ENCODE results near the gene ABAT. TPM values are rescaled to one million over a fixed set of nuclear protein-coding genes. Genes with fewer than 3 reads are reported as not detected.
"Not testable (repeated sequence)": the region's sequence is repeated elsewhere in the genome, so short reads cannot be mapped to it uniquely, and the experiment has no call there.

Gene ABAT
- total RNA-seq, 2 donors from 2014 or later = 9.2 to 24.2 TPM

DNA sequence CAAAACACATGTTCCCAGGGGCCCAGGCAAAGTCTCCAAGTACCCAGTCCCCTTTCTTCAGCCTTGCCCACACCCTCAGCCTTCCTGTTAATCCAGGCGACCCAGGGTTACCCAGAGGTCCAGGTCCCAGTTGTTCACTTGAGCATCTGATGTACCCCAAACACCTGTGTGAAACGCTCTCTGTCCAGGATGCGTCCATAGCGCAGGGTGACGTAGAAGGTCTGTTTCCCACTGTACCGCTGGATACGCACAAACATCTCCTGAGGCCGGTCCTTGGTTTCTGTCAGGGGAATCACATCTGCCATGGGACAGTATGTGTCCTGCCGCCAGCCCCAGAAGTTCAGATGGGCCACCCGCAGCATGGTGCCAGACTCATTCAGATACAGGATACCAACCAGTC, 121.4 kb downstream of the ABAT start:
- DNase-seq (no peak), ATAC-seq (no peak)
- intact Hi-C loops (cut with DNase I, micrococcal nuclease) = loop anchor here in 1 of 2 donors (10.0 kb wide), 2 partner anchors 121 to 221 kb away; partner anchors contain the start of gene ABAT

GRCh38 chr16:8796469-8797363, 122.3 kb downstream of the ABAT start:
- ATAC-seq (no peak), DNase-seq (no peak)
- intact Hi-C loops (cut with DNase I, micrococcal nuclease) = loop anchor here in 1 of 2 donors (10.0 kb wide), 2 partner anchors 122 to 222 kb away; partner anchors contain the start of gene ABAT

GRCh38 chr16:8797364-8798173, 123.2 kb downstream of the ABAT start, which contains the start of the genes PMM2 and TMEM186:
PMM2 (plus strand) TSS chr16:8797839; CDS start chr16:8797883, 44 bp downstream.
TMEM186 (minus strand) TSS chr16:8797639; CDS start chr16:8797614, 25 bp downstream.
- ATAC-seq (peak; percentile 92), DNase-seq (peak; percentile 96 to 98)
- intact Hi-C loops (cut with DNase I, micrococcal nuclease) = loop anchor here in 1 of 2 donors (10.0 kb wide), 2 partner anchors 123 to 223 kb away; partner anchors contain the start of gene ABAT

DNA sequence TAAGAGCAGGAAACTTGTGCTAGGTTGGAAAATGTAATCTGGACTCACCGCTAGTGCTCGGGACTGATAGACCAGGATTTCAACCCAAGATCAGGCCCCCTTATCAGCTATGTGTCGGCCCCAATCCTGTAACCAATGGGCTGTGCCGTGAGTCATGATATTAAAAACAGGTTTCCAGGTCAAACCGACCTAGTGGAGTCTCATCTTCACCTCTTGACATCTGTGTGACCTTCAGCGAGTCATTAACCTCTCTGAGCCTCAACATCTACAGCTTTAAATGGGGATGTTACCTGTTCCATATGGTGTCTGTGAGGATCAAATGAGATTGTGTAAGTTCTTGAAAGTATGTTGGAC, 123.7 kb downstream of the ABAT start:
- intact Hi-C loops (cut with DNase I, micrococcal nuclease) = loop anchor here in 1 of 2 donors (10.0 kb wide), 2 partner anchors 123 to 223 kb away; partner anchors contain the start of gene ABAT
- DNase-seq (no peak), ATAC-seq (peak; percentile 3)

- peak in 1 of 2 donors; percentile 26 for DNase-seq
Observed at GRCh38 chr16:8798535-8799157, 124.2 kb downstream of the ABAT start.

GRCh38 chr16:8801701-8802100, 127.3 kb downstream of the ABAT start:
- intact Hi-C loops (cut with DNase I, micrococcal nuclease) = no loop called here
- DNase-seq (no peak), ATAC-seq (peak; percentile 44)

More at GRCh38 chr16:8798535-8799157, 124.2 kb downstream of the ABAT start:
- intact Hi-C loops (cut with DNase I, micrococcal nuclease) = loop anchor here in 1 of 2 donors (10.0 kb wide), 2 partner anchors 124 to 224 kb away; partner anchors contain the start of gene ABAT
- ATAC-seq = peak; percentile 36

- ATAC-seq; intact Hi-C loops (cut with DNase I, micrococcal nuclease); DNase-seq: not testable (repeated sequence)
Observed at GRCh38 chr16:8803733-8804132, 129.3 kb downstream of the ABAT start.

DNA sequence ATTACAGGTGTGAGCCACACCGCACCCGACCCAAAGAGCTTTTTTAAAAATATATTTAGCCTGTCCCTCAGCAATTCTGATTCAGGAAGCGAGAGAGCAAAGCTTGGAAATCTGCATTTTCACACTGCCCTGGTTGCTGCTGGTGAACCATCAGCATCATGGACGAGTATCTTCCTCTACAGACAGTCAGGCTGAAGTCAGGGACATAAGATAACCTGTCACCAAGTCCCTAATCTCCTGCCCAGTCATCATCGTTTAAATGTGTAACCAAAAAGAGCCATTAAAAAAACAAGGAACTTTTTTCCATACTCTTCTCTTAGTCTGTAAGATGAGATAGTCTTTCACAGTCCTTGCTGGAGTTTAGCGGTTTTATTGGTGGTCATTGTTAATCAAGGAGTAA, 129.9 kb downstream of the ABAT start:
- intact Hi-C loops (cut with DNase I, micrococcal nuclease) = no loop called here
- DNase-seq (no peak), ATAC-seq (no peak)

- no peak for ATAC-seq
- no peak for DNase-seq
- intact Hi-C loops (cut with DNase I, micrococcal nuclease) = no loop called here
Observed at GRCh38 chr16:8806272-8806983, 132.0 kb downstream of the ABAT start.

DNA sequence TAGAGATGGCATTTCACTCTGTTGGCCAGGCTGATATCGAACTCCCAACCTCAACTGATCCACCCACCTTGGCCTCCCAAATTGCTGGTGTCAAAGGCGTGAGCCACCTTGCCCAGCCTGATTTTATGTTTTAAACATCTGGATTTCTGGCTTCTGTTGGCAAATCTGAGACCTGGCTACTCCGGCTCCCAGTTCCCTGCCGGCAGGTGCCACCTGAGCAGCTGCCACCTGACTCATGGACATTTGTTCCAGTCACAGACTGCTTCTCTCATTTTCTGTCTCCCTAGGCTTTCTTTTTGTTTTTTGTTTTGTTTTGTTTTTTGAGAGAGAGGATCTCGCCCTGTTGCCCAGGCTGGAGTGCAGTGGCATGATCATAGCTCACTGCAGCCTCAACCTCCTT, 132.8 kb downstream of the ABAT start:
- ATAC-seq (no peak), DNase-seq (no peak)
- intact Hi-C loops (cut with DNase I, micrococcal nuclease) = no loop called here

- DNase-seq (no peak), ATAC-seq (no peak)
- intact Hi-C loops (cut with DNase I, micrococcal nuclease) = no loop called here
Observed at GRCh38 chr16:8808009-8808408, 133.6 kb downstream of the ABAT start.

- intact Hi-C loops (cut with DNase I, micrococcal nuclease) = no loop called here
- DNase-seq (no peak), ATAC-seq (no peak)
Observed at GRCh38 chr16:8808613-8809353, 134.4 kb downstream of the ABAT start.

DNA sequence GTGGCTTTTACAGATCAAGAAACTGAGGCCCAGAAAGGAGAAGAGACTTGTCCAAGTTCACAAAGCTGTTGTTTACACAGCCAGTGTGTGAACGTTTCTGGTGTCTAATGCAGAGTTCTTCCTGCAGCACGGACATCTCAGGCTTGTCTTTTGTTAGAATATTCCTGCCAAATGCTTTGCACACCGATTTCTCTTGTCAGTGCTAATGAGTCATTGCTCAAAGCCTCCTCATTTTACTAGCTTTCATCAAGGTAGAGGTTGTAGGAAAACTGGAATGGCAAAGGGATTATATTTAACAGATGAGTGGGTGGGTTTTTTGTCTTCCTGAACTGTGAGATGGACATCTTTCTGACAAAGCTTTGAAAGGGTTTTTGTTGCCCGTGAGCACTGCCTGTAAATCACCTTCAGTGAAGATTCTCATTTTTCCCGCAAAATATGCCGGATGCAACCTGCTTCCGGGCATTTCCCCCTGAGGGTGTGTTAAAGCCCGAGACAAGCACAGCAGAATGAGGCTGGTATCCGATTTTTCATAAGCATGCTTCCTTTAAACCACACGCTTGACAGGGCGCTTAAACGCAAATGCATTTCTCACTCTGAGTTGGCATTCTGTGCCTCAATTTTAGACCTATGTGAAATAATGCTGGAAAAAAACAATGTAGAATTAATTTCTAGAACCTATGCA, 137.9 kb downstream of the ABAT start:
- ATAC-seq (no peak), DNase-seq (no peak)
- intact Hi-C loops (cut with DNase I, micrococcal nuclease) = no loop called here

- intact Hi-C loops (cut with DNase I, micrococcal nuclease) = no loop called here
- no peak for ATAC-seq
- DNase-seq = no peak
Observed at GRCh38 chr16:8814095-8814806, 139.8 kb downstream of the ABAT start.

DNA sequence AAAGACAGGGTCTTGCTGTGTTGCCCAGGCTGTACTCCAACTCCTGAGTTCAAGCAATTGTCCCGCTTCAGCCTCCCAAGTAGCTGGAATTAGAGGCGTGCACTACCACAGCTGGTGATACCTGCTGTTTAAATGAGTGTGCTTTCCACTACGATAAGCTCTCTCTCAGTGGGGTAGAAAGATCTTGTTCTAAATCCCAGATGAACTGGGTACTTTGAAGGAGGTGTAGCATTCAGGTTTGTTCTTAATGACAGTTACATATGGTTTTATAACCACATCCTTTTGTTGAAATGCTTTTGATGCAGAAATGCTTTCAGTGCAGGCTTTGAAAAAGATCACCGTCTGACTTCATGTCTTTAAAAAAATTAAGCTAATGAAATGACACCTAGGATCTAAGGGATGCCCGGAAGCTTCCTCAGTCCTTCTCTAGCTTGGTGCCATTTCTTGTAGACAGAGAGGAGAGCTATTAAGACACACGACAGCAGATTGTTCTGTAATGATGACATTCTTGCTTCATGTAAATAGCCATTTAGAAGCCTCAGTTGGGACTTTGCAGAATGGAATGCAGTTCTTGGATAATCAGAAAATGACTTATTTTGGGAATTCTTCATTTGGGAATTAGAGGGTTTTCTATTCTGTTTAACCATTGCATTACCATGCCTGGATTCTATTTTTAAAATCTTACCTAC, 142.7 kb downstream of the ABAT start:
- DNase-seq = no peak
- no peak for ATAC-seq
- intact Hi-C loops (cut with DNase I, micrococcal nuclease) = no loop called here

Data from left colon (tissue), 2 donors.